Stimulated activated CD8-positive, alpha-beta memory T cell treated with anti-CD3 and anti-CD28 coated beads, Interleukin-4, amount 100 ng/mL, for 24 hours (primary cell): ENCODE data around the gene EMB.
"Not testable (repeated sequence)": the region's sequence is repeated elsewhere in the genome, so short reads cannot be mapped to it uniquely, and the experiment has no call there.

ENCODE experiments used
- DNase-seq: peaks from one replicate; pipeline ENCODE4 v3.0.0-alpha.2; 2020; ENCODE audit warnings: low read depth

Gene EMB

GRCh38 chr5:50440651-50441492 is at the start of gene EMB:
Gene EMB, minus strand, starts transcription at chr5:50441288. Its CDS starts 137 bp downstream, at chr5:50441151.
- DNase-seq = peak; percentile 66

- DNase-seq = not testable (repeated sequence)
These were observed 48.4 kb upstream of the EMB start for GRCh38 chr5:50489491-50489890.

DNA sequence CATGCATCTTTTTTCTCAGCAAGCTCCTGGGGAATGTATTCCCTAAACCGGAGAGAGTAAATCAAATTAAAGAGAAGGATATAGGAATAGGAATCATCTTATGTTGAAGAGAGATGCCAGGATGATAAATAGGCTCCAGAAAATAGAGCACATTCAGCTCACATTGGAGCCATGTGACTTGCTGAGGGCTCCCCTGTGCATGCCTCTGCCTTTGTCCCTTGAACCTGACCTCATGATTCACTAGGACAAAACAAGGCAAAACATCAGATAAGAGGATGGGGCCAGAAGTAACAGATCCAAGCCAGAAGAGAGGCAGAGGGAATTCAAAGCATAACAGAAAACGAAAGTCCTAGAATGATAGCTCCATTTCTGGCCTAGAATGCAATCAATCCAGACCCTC is 37.7 kb upstream of the EMB start:
- not testable (repeated sequence) for DNase-seq

DNA sequence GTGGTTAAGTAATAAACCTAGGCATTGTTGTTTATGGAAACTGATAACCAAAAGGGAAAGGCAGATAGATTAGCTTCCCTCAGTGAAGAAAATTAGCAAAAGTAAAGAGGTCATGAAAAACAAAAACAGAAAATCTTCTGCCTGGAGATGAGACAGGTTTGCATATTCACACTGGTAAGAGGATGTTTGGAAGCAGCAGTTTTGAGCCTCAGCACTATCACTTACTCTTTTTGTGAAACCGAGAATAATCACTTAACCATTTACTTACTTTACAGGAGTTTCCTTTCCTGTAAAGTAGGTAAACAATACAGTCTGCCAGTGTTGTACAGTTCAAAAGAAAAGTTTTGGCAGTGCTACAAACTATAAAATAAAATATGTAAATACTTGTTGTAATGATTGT is 35.5 kb upstream of the EMB start:
- no peak for DNase-seq

GRCh38 chr5:50465015-50465414 is 23.9 kb upstream of the EMB start:
- DNase-seq = not testable (repeated sequence)

DNA sequence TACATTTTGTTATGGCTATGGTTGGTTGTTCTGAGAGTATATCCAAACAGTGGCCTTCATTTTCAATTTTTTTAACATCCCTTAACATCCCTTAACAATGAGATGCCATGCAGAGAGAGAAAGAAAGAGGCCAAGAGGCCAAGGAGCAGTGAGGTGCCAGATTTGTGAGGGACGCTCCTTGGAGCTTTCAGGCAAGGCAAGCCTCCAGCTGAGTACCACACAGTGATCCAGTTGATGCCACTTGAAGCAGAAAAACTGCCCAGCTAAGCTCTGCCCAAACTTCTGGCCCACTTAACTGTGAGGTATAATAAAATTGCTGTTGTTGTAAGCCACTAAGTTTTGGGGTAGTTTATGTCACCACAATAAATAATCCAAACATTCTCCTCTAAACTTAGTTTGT is 22.6 kb upstream of the EMB start:
- DNase-seq = no peak

- DNase-seq = no peak
These were observed 22.0 kb upstream of the EMB start for GRCh38 chr5:50463047-50463446.

DNA sequence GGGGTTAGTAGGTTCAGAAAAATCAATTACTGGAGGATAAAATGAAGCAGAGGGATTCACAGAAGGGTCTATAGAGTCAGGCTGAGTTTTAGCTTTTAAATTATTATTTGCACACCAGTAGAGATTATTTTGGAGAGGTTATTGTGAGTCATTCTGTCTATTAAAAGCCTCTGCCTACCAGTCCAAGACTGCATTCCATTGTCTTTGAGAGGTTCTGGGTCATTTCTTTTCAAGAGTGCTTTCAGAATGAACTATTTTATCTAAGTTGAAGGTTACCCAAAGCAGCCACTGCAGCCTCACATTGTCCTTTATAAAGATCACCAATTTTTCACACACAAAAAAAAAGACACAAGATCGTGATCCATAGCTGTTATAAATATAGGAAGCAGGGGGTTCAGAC is 21.5 kb upstream of the EMB start:
- DNase-seq = not testable (repeated sequence)

DNA sequence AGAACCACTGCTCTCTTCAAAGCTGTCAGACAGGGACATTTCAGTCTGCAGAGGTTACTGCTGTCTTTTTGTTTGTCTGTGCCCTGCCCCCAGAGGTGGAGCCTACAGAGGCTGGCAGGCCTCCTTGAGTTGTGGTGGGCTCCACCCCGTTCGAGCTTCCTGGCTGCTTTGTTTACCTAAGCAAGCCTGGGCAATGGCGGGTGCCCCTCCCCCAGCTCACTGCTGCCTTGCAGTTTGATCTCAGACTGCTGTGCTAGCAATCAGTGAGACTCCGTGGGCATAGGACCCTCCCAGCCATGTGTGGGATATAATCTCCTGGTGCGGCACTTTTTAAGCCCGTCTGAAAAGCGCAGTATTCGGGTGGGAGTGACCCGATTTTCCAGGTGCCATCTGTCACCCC is 17.3 kb upstream of the EMB start:
- not testable (repeated sequence) for DNase-seq

- DNase-seq = not testable (repeated sequence)
These were observed 8.2 kb upstream of the EMB start for GRCh38 chr5:50449241-50449640.

GRCh38 chr5:50447941-50448340 is 6.9 kb upstream of the EMB start:
- no peak for DNase-seq

DNA sequence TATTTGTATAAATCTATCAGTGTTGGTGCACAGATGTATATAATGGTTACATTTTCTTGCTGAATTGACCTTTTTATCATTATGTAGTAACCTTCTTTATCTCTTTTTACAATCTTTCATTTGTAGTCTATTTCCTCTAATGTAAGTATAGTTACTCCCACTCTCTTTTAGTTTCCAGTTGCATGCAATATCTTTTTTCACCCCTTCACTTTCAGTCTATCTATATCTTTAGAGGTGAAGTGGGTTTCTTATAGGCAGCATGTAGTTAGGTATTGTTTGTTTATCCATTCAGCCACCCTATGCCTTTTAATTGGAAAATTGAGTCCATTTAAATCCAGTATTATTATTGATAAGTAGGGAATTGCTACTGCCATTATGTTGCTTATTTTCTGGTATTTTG is 6.1 kb upstream of the EMB start:
- no peak for DNase-seq

- DNase-seq = no peak
These were observed 4.3 kb upstream of the EMB start for GRCh38 chr5:50445296-50445949.

DNA sequence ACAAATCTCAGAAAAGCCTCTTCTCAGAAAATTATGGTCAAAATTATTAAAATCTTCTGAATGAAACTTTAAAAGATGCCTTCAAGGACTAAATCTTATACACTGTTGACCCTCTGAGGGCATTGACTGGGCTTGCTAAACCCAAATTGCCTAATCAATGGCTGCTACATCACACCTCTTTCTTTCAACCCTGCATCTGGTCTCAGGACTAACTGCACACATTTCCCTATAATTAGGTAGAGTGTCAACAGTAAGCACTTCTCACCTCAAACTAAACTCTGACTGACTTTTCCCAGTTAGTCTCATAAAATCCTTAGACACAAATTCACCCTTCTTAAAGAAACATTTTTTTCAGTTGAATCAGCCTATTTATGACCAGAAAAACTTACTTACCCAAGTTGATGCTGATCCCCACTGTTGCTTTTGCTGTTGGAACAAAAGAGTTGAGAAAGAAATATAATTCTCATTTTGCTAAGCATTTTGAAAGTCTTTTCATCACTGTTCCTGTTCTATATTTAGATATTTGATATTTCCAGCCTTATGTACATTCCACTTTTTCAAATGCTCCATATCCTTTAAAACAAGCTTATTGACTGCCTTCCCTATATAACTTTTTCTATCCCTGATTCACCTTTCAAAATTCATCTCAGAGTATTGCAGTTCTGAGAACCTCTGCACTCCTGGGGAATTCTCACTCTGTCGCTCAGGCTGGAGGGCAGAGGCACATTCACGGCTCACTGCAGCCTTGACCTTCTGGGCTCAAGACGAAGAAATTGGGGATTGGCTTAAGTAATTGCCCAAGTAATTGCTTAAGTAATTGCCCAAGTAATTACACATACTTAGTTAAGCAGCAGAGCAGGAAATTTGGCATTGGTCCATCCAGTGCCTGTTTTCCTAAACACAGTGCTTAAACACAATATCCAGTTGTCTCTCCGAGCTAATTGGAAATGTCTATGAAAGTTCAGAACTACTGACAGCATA is 1.8 kb upstream of the EMB start:
- not testable (repeated sequence) for DNase-seq

DNA sequence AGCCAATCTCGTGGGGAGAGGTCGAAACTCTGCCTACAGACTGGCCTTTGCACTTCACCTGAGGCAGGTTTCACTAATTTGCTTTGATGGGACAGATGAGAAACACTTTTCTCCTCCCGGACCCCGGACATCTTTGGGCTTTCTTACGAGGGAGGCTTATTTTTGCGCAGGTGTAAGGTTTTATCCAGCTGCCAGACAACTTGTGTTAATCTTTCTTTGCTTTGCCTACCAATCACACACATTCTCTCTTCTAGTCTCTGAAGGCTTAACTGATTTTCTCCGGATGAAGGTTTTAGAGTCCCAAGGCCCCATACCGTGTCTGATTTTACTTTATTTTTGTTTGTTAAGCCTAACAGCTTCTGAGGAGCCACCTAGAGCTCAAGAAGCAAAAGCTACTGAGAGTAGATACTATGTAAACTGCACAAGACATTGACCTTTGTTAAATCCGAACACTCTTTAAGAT is 436 bp upstream of the EMB start:
- no peak for DNase-seq

GRCh38 chr5:50439221-50439620 is 1.9 kb downstream of the EMB start:
- no peak for DNase-seq

DNA sequence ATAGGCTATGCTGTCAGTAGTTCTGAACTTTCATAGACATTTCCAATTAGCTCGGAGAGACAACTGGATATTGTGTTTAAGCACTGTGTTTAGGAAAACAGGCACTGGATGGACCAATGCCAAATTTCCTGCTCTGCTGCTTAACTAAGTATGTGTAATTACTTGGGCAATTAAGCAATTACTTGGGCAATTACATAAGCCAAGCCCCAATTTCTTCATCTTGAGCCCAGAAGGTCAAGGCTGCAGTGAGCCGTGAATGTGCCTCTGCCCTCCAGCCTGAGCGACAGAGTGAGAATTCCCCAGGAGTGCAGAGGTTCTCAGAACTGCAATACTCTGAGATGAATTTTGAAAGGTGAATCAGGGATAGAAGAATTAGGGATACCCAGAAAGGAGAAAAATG is 3.0 kb downstream of the EMB start:
- not testable (repeated sequence) for DNase-seq

- DNase-seq = no peak
These were observed 5.9 kb downstream of the EMB start for GRCh38 chr5:50435168-50435567.

DNA sequence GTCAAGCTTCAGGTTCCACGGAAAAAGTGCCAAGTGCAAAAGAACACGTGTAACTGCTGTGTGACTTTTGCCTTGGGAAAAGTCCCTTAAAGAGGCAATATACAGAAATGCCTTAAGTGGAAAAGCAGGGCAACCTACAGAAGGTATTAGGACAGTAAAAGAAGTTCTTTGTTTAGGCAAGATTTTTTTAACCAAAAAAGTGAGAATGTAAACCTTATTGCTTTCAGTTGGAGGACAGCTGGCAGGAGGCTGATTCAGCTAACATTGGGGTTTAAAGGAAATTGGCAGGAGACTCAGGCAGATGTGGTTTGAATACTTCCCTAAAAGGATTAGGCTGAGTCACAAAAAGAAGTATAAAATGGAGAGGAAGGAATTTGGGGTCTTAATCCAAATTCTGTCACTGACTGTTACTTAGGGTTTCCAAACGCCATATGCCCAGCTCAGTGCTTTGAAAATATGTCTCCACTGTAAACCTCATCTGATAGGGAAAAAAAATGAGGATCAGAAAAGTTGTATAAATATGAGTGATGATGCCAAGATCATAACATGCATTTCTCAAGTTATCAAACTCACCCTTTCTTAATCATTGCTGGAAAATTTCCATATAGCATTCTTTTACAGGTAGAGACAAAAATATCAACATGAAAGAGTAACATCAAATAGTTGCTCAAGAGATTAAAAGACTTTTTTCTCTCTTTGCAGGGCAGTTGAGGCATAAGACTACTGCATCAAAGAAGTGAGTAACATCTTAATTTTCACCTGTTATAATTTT is 9.8 kb downstream of the EMB start:
- not testable (repeated sequence) for DNase-seq

GRCh38 chr5:50423100-50423799 is 17.8 kb downstream of the EMB start:
- not testable (repeated sequence) for DNase-seq
